Upper lobe of right lung (tissue), 1 donor: ENCODE data around the gene FAM171A1. TPM values are rescaled to one million over a fixed set of nuclear protein-coding genes. Genes with fewer than 3 reads are reported as not detected.

Source experiments
- ATAC-seq: fragments of 200-7000 bp; cut with Tn5 transposase; one replicate; pipeline ENCODE4 v1.9.1; 2020; ENCODE audit warnings: mild to moderate bottlenecking, moderate library complexity
- DNase-seq: peaks from one replicate; pipeline ENCODE4 v3.0.0-alpha.2; 2020
- H3K27ac ChIP-seq: fragments of 200-600 bp; one replicate; pipeline ENCODE4 v1.8.0; 2022
- H3K27me3 ChIP-seq: fragments of 200-600 bp; one replicate; pipeline ENCODE4 v1.8.0; 2022; ENCODE audit warnings: mild to moderate bottlenecking
- H3K36me3 ChIP-seq: fragments of 200-600 bp; one replicate; pipeline ENCODE4 v1.8.0; 2022
- H3K4me1 ChIP-seq: fragments of 200-600 bp; one replicate; pipeline ENCODE4 v1.8.0; 2022
- H3K4me3 ChIP-seq: fragments of 200-600 bp; one replicate; pipeline ENCODE4 v1.8.0; 2022; ENCODE audit warnings: mild to moderate bottlenecking
- H3K9me3 ChIP-seq: fragments of 200-600 bp; one replicate; pipeline ENCODE4 v1.8.0; 2022
- CTCF ChIP-seq: fragments of 200-600 bp; IDR thresholded peaks from one replicate; pipeline ENCODE4 v1.8.0; 2022; ENCODE audit warnings: antibody characterized with exemption
- intact Hi-C: fragments of 100-400 bp; cut with DNase I; formaldehyde crosslinking; loops from one replicate; pipeline ENCODE4 v1.11.0; 2022
- total RNA-seq: library from RNA; stranded (reverse); fragmentation: NEBNext Ultra II Directional; extraction: Animal tissue kit (Norgen Biotek cat#: 25700); gene quantifications from one replicate; pipeline ENCODE4 v1.2.1, GENCODE V29; 2021
- donor health status: DM: no; HTN: yes; CAD: no; lungs with severe emphysema.

The FAM171A1 gene
- total RNA-seq, 1 donor from 2014 or later: 17.3 TPM

GRCh38 chr10:15223174-15223573 is 147.9 kb downstream of the FAM171A1 start:
- DNase-seq (no peak), ATAC-seq (no peak)
- Histone ChIP-seq H3K4me3 (no peak overlapping the region), H3K36me3 (no peaks in the 10 kb centered on the region), H3K27ac (no peak overlapping the region), H3K27me3 (no peaks in the 10 kb centered on the region), H3K9me3 (no peaks in the 10 kb centered on the region), H3K4me1 (no peaks in the 10 kb centered on the region)
- TF ChIP-seq CTCF: no peak
- intact Hi-C loops: no loop called here

GRCh38 chr10:15222511-15222910 is 148.6 kb downstream of the FAM171A1 start:
- no peak for TF ChIP-seq CTCF
- H3K4me3 ChIP-seq: no peak overlapping the region
- no peak overlapping the region for H3K27ac ChIP-seq
- ATAC-seq (no peak), DNase-seq (no peak)
- H3K27me3 ChIP-seq: no peaks in the 10 kb centered on the region
- intact Hi-C loops: no loop called here
- no peaks in the 10 kb centered on the region for H3K36me3 ChIP-seq
- H3K4me1 ChIP-seq: no peaks in the 10 kb centered on the region
- H3K9me3 ChIP-seq: no peaks in the 10 kb centered on the region

GRCh38 chr10:15220445-15220844 is 150.6 kb downstream of the FAM171A1 start:
- DNase-seq (no peak), ATAC-seq (no peak)
- Histone ChIP-seq H3K9me3 (no peaks in the 10 kb centered on the region), H3K4me1 (no peaks in the 10 kb centered on the region), H3K36me3 (no peaks in the 10 kb centered on the region), H3K27ac (no peak overlapping the region), H3K4me3 (no peak overlapping the region), H3K27me3 (no peaks in the 10 kb centered on the region)
- TF ChIP-seq CTCF: no peak
- intact Hi-C loops: no loop called here

- H3K36me3 ChIP-seq: no peaks in the 10 kb centered on the region
- no peaks in the 10 kb centered on the region for H3K4me1 ChIP-seq
- no peaks in the 10 kb centered on the region for H3K27me3 ChIP-seq
- intact Hi-C loops: no loop called here
- no peaks in the 10 kb centered on the region for H3K9me3 ChIP-seq
- DNase-seq (no peak), ATAC-seq (no peak)
- H3K4me3 ChIP-seq: no peak overlapping the region
- TF ChIP-seq CTCF: no peak
- H3K27ac ChIP-seq: no peak overlapping the region
Observed at GRCh38 chr10:15216700-15217099, 154.4 kb downstream of the FAM171A1 start.

- no peak overlapping the region for H3K4me3 ChIP-seq
- H3K27me3 ChIP-seq: no peaks in the 10 kb centered on the region
- H3K27ac ChIP-seq: no peak overlapping the region
- no peaks in the 10 kb centered on the region for H3K9me3 ChIP-seq
- no peaks in the 10 kb centered on the region for H3K36me3 ChIP-seq
- no peak for TF ChIP-seq CTCF
- DNase-seq (no peak), ATAC-seq (no peak)
- no peaks in the 10 kb centered on the region for H3K4me1 ChIP-seq
- intact Hi-C loops: no loop called here
Observed at GRCh38 chr10:15214237-15214636, 156.9 kb downstream of the FAM171A1 start.

GRCh38 chr10:15213461-15213861 is 157.6 kb downstream of the FAM171A1 start:
- Histone ChIP-seq H3K27me3 (no peaks in the 10 kb centered on the region), H3K9me3 (no peaks in the 10 kb centered on the region), H3K4me1 (no peaks in the 10 kb centered on the region), H3K4me3 (no peak overlapping the region), H3K36me3 (no peaks in the 10 kb centered on the region), H3K27ac (no peak overlapping the region)
- intact Hi-C loops: no loop called here
- TF ChIP-seq CTCF: no peak
- ATAC-seq (peak; percentile 14), DNase-seq (no peak)
